ENCODE measurements around the gene AGXT2. TPM values are rescaled to one million over a fixed set of nuclear protein-coding genes. Genes with fewer than 3 reads are reported as not detected.

AGXT2 gene
- total and polyA plus RNA-seq, 9 of the 15 experiments (the other 6 are each of a cell fraction or from before 2014, with no cell fraction given) = not detected

DNA sequence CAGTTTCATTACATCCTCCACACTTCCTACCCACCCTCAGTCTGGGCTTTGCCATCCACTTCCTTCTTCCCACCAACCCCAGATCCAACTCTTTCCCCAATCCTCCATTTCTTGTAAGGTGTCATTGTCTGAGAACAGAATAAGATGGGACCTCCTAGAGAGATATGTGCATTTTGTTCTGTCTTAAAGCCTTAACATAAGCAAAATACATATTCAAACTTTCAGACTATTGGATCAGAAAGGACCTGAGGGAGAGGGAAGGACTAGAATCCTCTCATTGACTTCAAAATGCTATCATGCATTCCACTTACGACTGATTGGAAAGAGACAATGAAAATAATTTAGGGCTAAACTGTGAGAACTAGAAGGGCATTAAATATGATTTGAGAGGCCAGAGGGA, 43.0 kb downstream of the AGXT2 start:
- H3K9me1 ChIP-seq (ENCODE audit: control insufficient read depth, insufficient read depth, low read length) = no peaks in the 10 kb centered on the region
- no peaks in the 10 kb centered on the region; a peak in 1 of 5 replicates for H3K4me1 ChIP-seq (replicated peaks in 1 of 2; ENCODE audit: control insufficient read depth in 2 of 2, insufficient read depth in 2 of 2, low read length in 2 of 2)
- H3K4me3 ChIP-seq = no peak overlapping the region
- no peak for FAIRE-seq
- H2AFZ ChIP-seq (ENCODE audit: low read depth, low read length) = no peak overlapping the region
- H3K9me3 ChIP-seq (replicated peaks; ENCODE audit: control insufficient read depth, insufficient read depth, low read depth, low read length) = no peaks in the 10 kb centered on the region
- TF ChIP-seq BDP1 (IDR thresholded peaks at IDR 0.05; ENCODE audit: insufficient read depth, insufficient read length) (no peak), ZNF436 (CRISPR knock-in tag; IDR thresholded peaks at IDR 0.05) (no peak), GTF2A2 (tag; IDR thresholded peaks at IDR 0.05) (no peak), ZNF324 (CRISPR knock-in tag; IDR thresholded peaks at IDR 0.05) (no peak), ZNF274 (IDR thresholded peaks at IDR 0.05; ENCODE audit: borderline replicate concordance, low read depth, low read length) (no peak), ZNF583 (CRISPR knock-in tag; IDR thresholded peaks at IDR 0.05) (no peak), ZSCAN29 (IDR thresholded peaks at IDR 0.05) (no peak), CHD2 (IDR thresholded peaks at IDR 0.05; ENCODE audit: low read depth, low read length) (no peak)
- TF ChIP-seq, protein P1, sequence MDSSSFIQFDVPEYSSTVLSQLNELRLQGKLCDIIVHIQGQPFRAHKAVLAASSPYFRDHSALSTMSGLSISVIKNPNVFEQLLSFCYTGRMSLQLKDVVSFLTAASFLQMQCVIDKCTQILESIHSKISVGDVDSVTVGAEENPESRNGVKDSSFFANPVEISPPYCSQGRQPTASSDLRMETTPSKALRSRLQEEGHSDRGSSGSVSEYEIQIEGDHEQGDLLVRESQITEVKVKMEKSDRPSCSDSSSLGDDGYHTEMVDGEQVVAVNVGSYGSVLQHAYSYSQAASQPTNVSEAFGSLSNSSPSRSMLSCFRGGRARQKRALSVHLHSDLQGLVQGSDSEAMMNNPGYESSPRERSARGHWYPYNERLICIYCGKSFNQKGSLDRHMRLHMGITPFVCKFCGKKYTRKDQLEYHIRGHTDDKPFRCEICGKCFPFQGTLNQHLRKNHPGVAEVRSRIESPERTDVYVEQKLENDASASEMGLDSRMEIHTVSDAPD (CRISPR knock-in tag; IDR thresholded peaks at IDR 0.05) = no peak
- in situ Hi-C loops (cut with MboI) = loop anchor here (10.0 kb wide), 1 partner anchor 530 kb away; no protein-coding TSS in a partner anchor
- no peak for ATAC-seq
- no peak overlapping the region for H3K27ac ChIP-seq (ENCODE audit: extremely low read depth, low read depth, low read length)
- WGBS (ENCODE audit: insufficient coverage, low coverage, missing lambda C conversion rate) = 0% methylated on average over 1 of the region's 1 CpG
- peaks cover 3 to 16% of the 10 kb centered on the region in 2 experiments; a peak in 4 of 5 replicates for H3K27me3 ChIP-seq (ENCODE audit: control insufficient read depth in 2 of 2, insufficient read depth in 2 of 2, low read length in 2 of 2)
- POLR2A ChIA-PET = no interaction called here
- CTCF ChIA-PET (ENCODE audit: low intra/inter-chr PET ratio) = no interaction called here
- H3K9ac ChIP-seq (ENCODE audit: insufficient read depth in 1 of 2, low read depth in 2 of 2, low read length in 2 of 2) = no peak overlapping the region
- H3K36me3 ChIP-seq (ENCODE audit: control insufficient read depth, insufficient read depth, low read length) = no peaks in the 10 kb centered on the region
- H4K20me1 ChIP-seq (replicated peaks; ENCODE audit: control insufficient read depth, insufficient read depth, low read length) = no peaks in the 10 kb centered on the region
- DNase-seq (ENCODE audit: extremely low read depth in 1 of 4, low spot score in 3 of 4) = no peak
- BruUV-seq (replicated peaks) = no TSS peak
- intact Hi-C loops (cut with micrococcal nuclease) = loop anchor here (5.0 kb wide), 2 partner anchors 87 to 107 kb away; partner anchors contain the start of genes BRIX1 and RAD1
- H3K79me2 ChIP-seq (ENCODE audit: control insufficient read depth, insufficient read depth, low read length) = no peaks in the 10 kb centered on the region
- H3K4me2 ChIP-seq (ENCODE audit: insufficient read depth, low read length) = no peak overlapping the region

Measured in K562 (cell line).